HL-60/S4 (cell line): ENCODE data around the gene REC114.
"Not testable (repeated sequence)": the region's sequence is repeated elsewhere in the genome, so short reads cannot be mapped to it uniquely, and the experiment has no call there.

Experiments used
- in situ Hi-C: fragments of 300-500 bp; cut with MboI; formaldehyde crosslinking; loops from 2 replicates; pipeline ENCODE4 v1.14.3; 2022; ENCODE audit warnings: low sequenced_read_pairs

The REC114 gene

GRCh38 chr15:73455876-73456275 is 12.9 kb downstream of the REC114 start:
- in situ Hi-C loops: no loop called here

GRCh38 chr15:73457334-73457733 is 14.4 kb downstream of the REC114 start:
- in situ Hi-C loops: no loop called here

GRCh38 chr15:73460662-73461061 is 17.7 kb downstream of the REC114 start:
- in situ Hi-C loops: no loop called here

GRCh38 chr15:73464602-73465001 is 21.6 kb downstream of the REC114 start:
- in situ Hi-C loops: no loop called here

GRCh38 chr15:73467758-73468157 is 24.8 kb downstream of the REC114 start:
- in situ Hi-C loops: no loop called here

- in situ Hi-C loops: no loop called here
Observed at GRCh38 chr15:73474785-73475184, 31.8 kb downstream of the REC114 start.

GRCh38 chr15:73476704-73477216 is 33.8 kb downstream of the REC114 start:
- in situ Hi-C loops: no loop called here

GRCh38 chr15:73480050-73480449 is 37.1 kb downstream of the REC114 start:
- in situ Hi-C loops: no loop called here

GRCh38 chr15:73482166-73482565 is 39.2 kb downstream of the REC114 start:
- in situ Hi-C loops: no loop called here

GRCh38 chr15:73483053-73483452 is 40.1 kb downstream of the REC114 start:
- in situ Hi-C loops: no loop called here

- in situ Hi-C loops: no loop called here
Observed at GRCh38 chr15:73485372-73485771, 42.4 kb downstream of the REC114 start.

GRCh38 chr15:73485885-73486284 is 42.9 kb downstream of the REC114 start:
- in situ Hi-C loops: not testable (repeated sequence)

GRCh38 chr15:73488698-73489097 is 45.7 kb downstream of the REC114 start:
- in situ Hi-C loops: no loop called here

- in situ Hi-C loops: no loop called here
Observed at GRCh38 chr15:73493922-73494321, 51.0 kb downstream of the REC114 start.

- in situ Hi-C loops: no loop called here
Observed at GRCh38 chr15:73495181-73495580, 52.2 kb downstream of the REC114 start.

- in situ Hi-C loops: no loop called here
Observed at GRCh38 chr15:73500696-73501095, 57.7 kb downstream of the REC114 start.

- in situ Hi-C loops: no loop called here
Observed at GRCh38 chr15:73504885-73505284, 61.9 kb downstream of the REC114 start.

GRCh38 chr15:73515527-73515926 is 72.6 kb downstream of the REC114 start:
- in situ Hi-C loops: no loop called here

- in situ Hi-C loops: no loop called here
Observed at GRCh38 chr15:73517566-73517965, 74.6 kb downstream of the REC114 start.

GRCh38 chr15:73518180-73518862 is 75.4 kb downstream of the REC114 start:
- in situ Hi-C loops: no loop called here

GRCh38 chr15:73518876-73519733 is 76.1 kb downstream of the REC114 start:
- in situ Hi-C loops: no loop called here

GRCh38 chr15:73522011-73522410 is 79.0 kb downstream of the REC114 start:
- in situ Hi-C loops: no loop called here
